HEK293 (cell line): Measurements from ENCODE around the gene DDX50.

Source experiments
- CTCF ChIP-seq: fragments of 450-650 bp; formaldehyde crosslinking; IDR thresholded peaks from 2 replicates; pipeline ENCODE4 v1.5.1; 2016; ENCODE audit warnings: missing biosample characterization, missing genetic modification characterization
- KLF9 ChIP-seq: fragments of 450-650 bp; formaldehyde crosslinking; IDR thresholded peaks from 2 replicates; pipeline ENCODE4 v1.5.1; 2016; ENCODE audit warnings: missing biosample characterization, missing genetic modification characterization, low read depth
- TCF7L2 ChIP-seq: IDR thresholded peaks from 2 replicates; pipeline ENCODE4 v1.6.1; 2011; ENCODE audit warnings: low read depth, mild to moderate bottlenecking, inconsistent platforms, low read length, moderate library complexity, borderline replicate concordance
- TRIM28 ChIP-seq: IDR thresholded peaks from 2 replicates; pipeline ENCODE4 v1.6.1; 2011; ENCODE audit warnings: low read length, control low read depth, borderline replicate concordance
- TSHZ1 ChIP-seq: fragments of 450-650 bp; formaldehyde crosslinking; IDR thresholded peaks from 2 replicates; pipeline ENCODE4 v1.5.1; 2016; ENCODE audit warnings: missing biosample characterization, missing genetic modification characterization, borderline replicate concordance
- ZBTB6 ChIP-seq: fragments of 450-650 bp; formaldehyde crosslinking; IDR thresholded peaks from 2 replicates; pipeline ENCODE4 v1.5.1; 2017; ENCODE audit warnings: missing biosample characterization, missing genetic modification characterization
- ZIC2 ChIP-seq: fragments of 450-650 bp; formaldehyde crosslinking; IDR thresholded peaks from 2 replicates; pipeline ENCODE4 v1.5.1; 2016; ENCODE audit warnings: missing biosample characterization, missing genetic modification characterization
- ZNF302 ChIP-seq: fragments of 450-650 bp; formaldehyde crosslinking; IDR thresholded peaks from 2 replicates; pipeline ENCODE4 v1.5.1; 2016; ENCODE audit warnings: missing biosample characterization, missing genetic modification characterization, low read depth
- ZNF391 ChIP-seq: fragments of 450-650 bp; formaldehyde crosslinking; IDR thresholded peaks from 2 replicates; pipeline ENCODE4 v1.5.1; 2016; ENCODE audit warnings: low read depth, missing biosample characterization, missing genetic modification characterization, borderline replicate concordance
- ZNF514 ChIP-seq: fragments of 450-650 bp; formaldehyde crosslinking; IDR thresholded peaks from 2 replicates; pipeline ENCODE4 v1.5.1; 2016; ENCODE audit warnings: missing biosample characterization, missing genetic modification characterization
- ZNF558 ChIP-seq: fragments of 450-650 bp; formaldehyde crosslinking; IDR thresholded peaks from 2 replicates; pipeline ENCODE4 v1.5.1; 2016; ENCODE audit warnings: missing biosample characterization, missing genetic modification characterization
- ZNF747 ChIP-seq: fragments of 450-650 bp; formaldehyde crosslinking; IDR thresholded peaks from 2 replicates; pipeline ENCODE4 v1.5.1; 2016; ENCODE audit warnings: missing biosample characterization, missing genetic modification characterization
- ZNF785 ChIP-seq: fragments of 450-650 bp; formaldehyde crosslinking; IDR thresholded peaks from 2 replicates; pipeline ENCODE4 v1.5.1; 2016; ENCODE audit warnings: missing biosample characterization, missing genetic modification characterization
- TF ChIP-seq, protein P1 (sequence below): sonication (generic); formaldehyde crosslinking; IDR thresholded peaks from 2 replicates; pipeline ENCODE4 v1.8.1; 2022; ENCODE audit warnings: mild to moderate bottlenecking, moderate library complexity, missing genetic modification reagents

- TF ChIP-seq TCF7L2 (no peak), TRIM28 (no peak), ZNF302 (no peak), TSHZ1 (no peak), CTCF (tag by site-specific recombination) (no peak), ZNF747 (tag by site-specific recombination) (no peak), ZBTB6 (tag by site-specific recombination) (no peak), ZNF558 (tag by site-specific recombination) (no peak), ZNF514 (no peak), ZNF785 (tag by site-specific recombination) (no peak), KLF9 (tag by site-specific recombination) (no peak), ZIC2 (no peak), ZNF391 (no peak)
- TF ChIP-seq, protein P1, sequence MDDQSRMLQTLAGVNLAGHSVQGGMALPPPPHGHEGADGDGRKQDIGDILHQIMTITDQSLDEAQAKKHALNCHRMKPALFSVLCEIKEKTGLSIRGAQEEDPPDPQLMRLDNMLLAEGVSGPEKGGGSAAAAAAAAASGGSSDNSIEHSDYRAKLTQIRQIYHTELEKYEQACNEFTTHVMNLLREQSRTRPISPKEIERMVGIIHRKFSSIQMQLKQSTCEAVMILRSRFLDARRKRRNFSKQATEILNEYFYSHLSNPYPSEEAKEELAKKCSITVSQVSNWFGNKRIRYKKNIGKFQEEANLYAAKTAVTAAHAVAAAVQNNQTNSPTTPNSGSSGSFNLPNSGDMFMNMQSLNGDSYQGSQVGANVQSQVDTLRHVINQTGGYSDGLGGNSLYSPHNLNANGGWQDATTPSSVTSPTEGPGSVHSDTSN (CRISPR knock-in tag), result no peak
Observed at GRCh38 chr10:68876246-68877138, 24.6 kb upstream of the DDX50 start.
